Measurements from ENCODE around the gene FOXI1.
A peak's percentile ranks its signal among the peaks of the same experiment; 100 is the strongest.
"Not testable (repeated sequence)": the region's sequence is repeated elsewhere in the genome, so short reads cannot be mapped to it uniquely, and the experiment has no call there.

Gene FOXI1

GRCh38 chr5:170080217-170080616, 25.5 kb upstream of the FOXI1 start:
- Mint-ChIP-seq H3K4me3 (no peak overlapping the region), H3K36me3 (peaks cover 98% of the 10 kb centered on the region), H3K27ac (no peak overlapping the region), H3K9me3 (no peaks in the 10 kb centered on the region), H3K4me1 (peaks cover 4% of the 10 kb centered on the region)
- no peak for ATAC-seq
- no peak for DNase-seq (ENCODE audit: low spot score in 2 of 2)

GRCh38 chr5:170080786-170081445, 24.8 kb upstream of the FOXI1 start:
- Mint-ChIP-seq H3K4me3 (no peak overlapping the region), H3K36me3 (peaks cover 94% of the 10 kb centered on the region), H3K9me3 (no peaks in the 10 kb centered on the region), H3K4me1 (peaks cover 4% of the 10 kb centered on the region), H3K27ac (peak overlapping the region; percentile 17)
- ATAC-seq: no peak
- DNase-seq (ENCODE audit: low spot score in 2 of 2): no peak

DNA sequence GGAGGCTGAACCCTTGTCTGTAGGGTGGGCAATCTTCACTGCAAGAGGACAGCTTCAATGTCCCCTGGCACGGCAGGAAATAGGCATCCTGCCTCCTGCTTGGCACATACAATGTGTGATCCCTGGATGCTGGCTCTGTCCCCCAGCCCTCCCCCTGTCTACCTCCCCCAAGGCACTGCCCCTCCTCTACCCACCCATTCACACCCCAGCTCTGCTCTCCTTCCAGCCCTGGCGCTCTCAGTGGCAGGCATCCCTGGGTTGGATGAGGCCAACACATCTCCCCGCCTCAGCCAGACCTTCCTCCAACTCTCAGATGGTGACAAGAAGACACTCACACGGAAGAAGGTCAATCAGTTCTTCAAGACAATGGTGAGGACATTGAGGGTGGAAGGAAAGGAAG, 24.1 kb upstream of the FOXI1 start:
- H3K4me1 Mint-ChIP-seq: peaks cover 4% of the 10 kb centered on the region
- H3K36me3 Mint-ChIP-seq: peaks cover 90% of the 10 kb centered on the region
- ATAC-seq (no peak), DNase-seq (ENCODE audit: low spot score in 2 of 2) (no peak)
- no peaks in the 10 kb centered on the region for H3K9me3 Mint-ChIP-seq
- H3K4me3 Mint-ChIP-seq: no peak overlapping the region
- H3K27ac Mint-ChIP-seq: peak overlapping the region; percentile 17

- no peaks in the 10 kb centered on the region for H3K9me3 Mint-ChIP-seq
- peaks cover 4% of the 10 kb centered on the region for H3K4me1 Mint-ChIP-seq
- no peak overlapping the region for H3K4me3 Mint-ChIP-seq
- H3K27ac Mint-ChIP-seq: no peak overlapping the region
- DNase-seq (ENCODE audit: low spot score in 2 of 2) (no peak), ATAC-seq (no peak)
- H3K36me3 Mint-ChIP-seq: peaks cover 79% of the 10 kb centered on the region
Observed at GRCh38 chr5:170082701-170083100, 23.0 kb upstream of the FOXI1 start.

- peaks cover 34% of the 10 kb centered on the region for H3K36me3 Mint-ChIP-seq
- no peak for DNase-seq (ENCODE audit: low spot score in 2 of 2)
- no peaks in the 10 kb centered on the region for H3K4me1 Mint-ChIP-seq
- H3K27ac Mint-ChIP-seq: peak overlapping the region; percentile 63
- H3K4me3 Mint-ChIP-seq: no peak overlapping the region
- H3K9me3 Mint-ChIP-seq: no peaks in the 10 kb centered on the region
- no peak for ATAC-seq
Observed at GRCh38 chr5:170087168-170087817, 18.4 kb upstream of the FOXI1 start.

GRCh38 chr5:170092455-170093101, 13.1 kb upstream of the FOXI1 start:
- no peak for DNase-seq (ENCODE audit: low spot score in 2 of 2)
- no peak for ATAC-seq
- H3K36me3 Mint-ChIP-seq: no peaks in the 10 kb centered on the region
- H3K27ac Mint-ChIP-seq: no peak overlapping the region
- H3K9me3 Mint-ChIP-seq: no peaks in the 10 kb centered on the region
- no peak overlapping the region for H3K4me3 Mint-ChIP-seq
- H3K4me1 Mint-ChIP-seq: no peaks in the 10 kb centered on the region

DNA sequence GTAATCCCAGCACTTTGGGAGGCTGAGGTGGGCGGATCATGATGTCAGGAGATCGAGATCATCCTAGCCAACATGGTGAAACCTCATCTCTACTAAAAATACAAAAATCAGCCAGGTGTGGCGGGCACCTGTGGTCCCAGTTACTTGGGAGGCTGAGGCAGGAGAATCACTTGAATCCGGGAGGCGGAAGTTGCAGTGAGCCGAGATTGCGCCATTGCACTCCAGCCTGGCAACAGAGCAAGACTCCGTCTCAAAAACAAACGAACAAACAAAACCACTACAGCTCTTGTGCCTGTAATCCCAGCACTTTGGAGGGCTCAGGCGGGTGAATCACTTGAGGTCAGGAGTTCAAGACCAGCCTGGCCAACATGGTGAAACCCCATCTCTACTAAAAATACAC, 11.4 kb upstream of the FOXI1 start:
- not testable (repeated sequence) for H3K9me3 Mint-ChIP-seq, H3K36me3 Mint-ChIP-seq

GRCh38 chr5:170095646-170096045, 10.1 kb upstream of the FOXI1 start:
- no peaks in the 10 kb centered on the region for H3K9me3 Mint-ChIP-seq

More for the DNA sequence above, 11.4 kb upstream of the FOXI1 start:
- not testable (repeated sequence) for ATAC-seq; H3K27ac Mint-ChIP-seq; H3K4me1 Mint-ChIP-seq; DNase-seq (ENCODE audit: low spot score in 2 of 2); H3K4me3 Mint-ChIP-seq

DNA sequence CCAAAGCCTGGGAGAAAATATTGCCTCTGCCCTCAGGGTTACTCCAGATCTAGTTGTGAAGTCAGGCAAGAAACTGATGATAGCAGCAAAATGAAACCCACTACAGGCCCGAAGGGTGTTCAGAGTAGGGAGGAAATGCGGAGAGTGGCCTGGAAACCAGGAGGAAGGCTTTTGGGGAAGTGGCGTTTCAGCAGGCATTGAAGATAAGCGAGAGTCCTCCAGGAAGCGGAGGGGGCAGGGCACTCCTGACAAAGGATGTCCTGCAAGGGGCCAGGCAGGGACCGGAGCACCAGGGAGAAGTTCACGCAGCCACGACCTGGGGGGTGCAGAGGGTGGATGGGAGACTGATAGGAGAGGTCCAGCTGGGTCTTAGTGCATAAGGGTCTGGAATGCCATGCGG, 7.8 kb upstream of the FOXI1 start:
- DNase-seq (ENCODE audit: low spot score in 2 of 2): no peak

More at GRCh38 chr5:170095646-170096045, 10.1 kb upstream of the FOXI1 start:
- Mint-ChIP-seq H3K4me3 (no peak overlapping the region), H3K36me3 (no peaks in the 10 kb centered on the region), H3K27ac (no peak overlapping the region), H3K4me1 (no peaks in the 10 kb centered on the region)
- no peak for ATAC-seq
- DNase-seq (ENCODE audit: low spot score in 2 of 2): no peak

GRCh38 chr5:170100066-170100943, 5.4 kb upstream of the FOXI1 start:
- Mint-ChIP-seq H3K36me3 (no peaks in the 10 kb centered on the region), H3K4me1 (no peaks in the 10 kb centered on the region), H3K27ac (no peak overlapping the region), H3K9me3 (no peaks in the 10 kb centered on the region), H3K4me3 (no peak overlapping the region)
- DNase-seq (ENCODE audit: low spot score in 2 of 2) (peak; percentile 19 to 82), ATAC-seq (peak; percentile 39)

More for the DNA sequence above, 7.8 kb upstream of the FOXI1 start:
- no peaks in the 10 kb centered on the region for H3K36me3 Mint-ChIP-seq
- H3K9me3 Mint-ChIP-seq: no peaks in the 10 kb centered on the region
- H3K4me1 Mint-ChIP-seq: no peaks in the 10 kb centered on the region
- H3K4me3 Mint-ChIP-seq: no peak overlapping the region
- no peak overlapping the region for H3K27ac Mint-ChIP-seq
- no peak for ATAC-seq

DNA sequence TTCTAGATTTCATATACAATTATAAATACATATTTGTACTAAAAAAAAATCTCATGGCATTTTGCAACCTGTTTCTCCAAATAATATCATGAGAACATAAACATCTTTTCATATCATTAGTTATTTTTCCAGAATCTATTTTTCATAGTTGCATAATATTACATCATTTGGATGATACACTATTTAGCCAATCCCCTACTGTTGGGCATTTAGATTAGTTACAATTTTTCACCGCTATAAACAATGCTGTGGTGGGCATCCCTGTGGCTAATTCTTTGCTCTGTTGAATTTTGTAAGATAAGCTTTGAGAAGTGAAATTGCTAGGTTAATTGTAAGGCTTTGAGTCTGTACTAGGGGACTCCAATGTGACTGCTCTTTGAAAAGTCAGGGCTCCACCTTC, 2.2 kb upstream of the FOXI1 start:
- Mint-ChIP-seq H3K9me3 (no peaks in the 10 kb centered on the region), H3K36me3 (no peaks in the 10 kb centered on the region), H3K4me3 (no peak overlapping the region), H3K4me1 (no peaks in the 10 kb centered on the region), H3K27ac (peak overlapping the region; percentile 36)
- ATAC-seq (no peak), DNase-seq (ENCODE audit: low spot score in 2 of 2) (no peak)

- H3K9me3 Mint-ChIP-seq: no peaks in the 10 kb centered on the region
Observed at GRCh38 chr5:170104299-170104698, 1.4 kb upstream of the FOXI1 start.

GRCh38 chr5:170104710-170105109, 987 bp upstream of the FOXI1 start:
- no peak overlapping the region for H3K4me3 Mint-ChIP-seq
- no peaks in the 10 kb centered on the region for H3K36me3 Mint-ChIP-seq
- H3K27ac Mint-ChIP-seq: no peak overlapping the region
- DNase-seq (ENCODE audit: low spot score in 2 of 2) (no peak), ATAC-seq (no peak)
- no peaks in the 10 kb centered on the region for H3K9me3 Mint-ChIP-seq
- no peaks in the 10 kb centered on the region for H3K4me1 Mint-ChIP-seq

More at GRCh38 chr5:170104299-170104698, 1.4 kb upstream of the FOXI1 start:
- ATAC-seq: no peak
- no peak overlapping the region for H3K4me3 Mint-ChIP-seq
- no peaks in the 10 kb centered on the region for H3K4me1 Mint-ChIP-seq
- no peak for DNase-seq (ENCODE audit: low spot score in 2 of 2)
- peak overlapping the region; percentile 36 for H3K27ac Mint-ChIP-seq
- H3K36me3 Mint-ChIP-seq: no peaks in the 10 kb centered on the region

DNA sequence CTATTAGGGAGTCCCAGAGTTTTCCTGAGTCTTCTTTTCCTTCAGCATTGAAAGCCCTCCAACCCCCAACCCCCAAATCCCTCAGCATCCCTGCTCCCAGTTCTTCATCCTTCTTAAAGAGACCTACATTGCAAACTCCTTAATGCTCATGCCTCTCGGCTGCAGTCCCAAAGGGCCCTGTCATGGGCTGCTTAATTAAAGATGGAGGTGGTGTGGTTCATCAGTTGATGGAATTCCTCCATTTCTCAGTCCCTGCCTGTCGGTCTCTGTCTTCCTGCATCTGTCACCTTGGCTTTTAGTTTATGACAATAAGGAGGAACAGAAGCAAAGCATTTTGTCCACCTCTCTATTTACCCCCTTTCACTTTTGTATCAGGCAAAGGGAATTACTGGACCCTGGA, 2.0 kb downstream of the FOXI1 start:
- Mint-ChIP-seq H3K36me3 (no peaks in the 10 kb centered on the region), H3K4me1 (no peaks in the 10 kb centered on the region), H3K9me3 (no peaks in the 10 kb centered on the region), H3K27ac (no peak overlapping the region), H3K4me3 (no peak overlapping the region)
- DNase-seq (ENCODE audit: low spot score in 2 of 2) (no peak), ATAC-seq (no peak)

DNA sequence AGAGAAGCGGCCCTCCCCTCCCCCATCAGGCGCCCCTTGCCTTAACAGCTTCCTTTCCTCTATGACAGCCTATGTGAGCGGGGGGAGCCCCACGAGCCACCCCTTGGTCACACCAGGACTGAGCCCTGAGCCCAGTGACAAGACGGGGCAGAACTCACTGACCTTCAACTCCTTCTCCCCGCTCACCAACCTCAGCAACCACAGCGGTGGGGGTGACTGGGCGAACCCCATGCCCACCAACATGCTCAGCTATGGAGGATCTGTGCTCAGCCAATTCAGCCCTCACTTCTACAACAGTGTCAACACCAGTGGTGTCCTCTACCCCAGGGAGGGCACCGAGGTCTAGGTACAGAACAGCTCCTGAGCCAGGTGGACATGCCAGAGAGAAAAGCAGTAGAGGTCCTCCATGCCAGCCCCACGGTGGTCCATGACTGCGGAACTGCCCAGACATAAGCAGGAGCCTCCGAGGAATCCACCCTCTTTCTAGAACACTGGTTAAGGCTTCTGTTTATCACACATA, 2.6 kb downstream of the FOXI1 start:
- Mint-ChIP-seq H3K27ac (no peak overlapping the region), H3K4me3 (no peak overlapping the region), H3K4me1 (no peaks in the 10 kb centered on the region), H3K36me3 (no peaks in the 10 kb centered on the region), H3K9me3 (no peaks in the 10 kb centered on the region)
- DNase-seq (ENCODE audit: low spot score in 2 of 2): no peak
- ATAC-seq: no peak
